Activated T-cell treated with anti-CD3 and anti-CD28 coated beads for 48 hours (primary cell): Measurements from ENCODE around the gene RPS21.
A peak's percentile ranks its signal among the peaks of the same experiment; 100 is the strongest.

Source experiments
- DNase-seq: peaks from one replicate; pipeline ENCODE4 v3.0.0-alpha.2; 2020; ENCODE audit warnings: low read depth

RPS21 gene

GRCh38 chr20:62378215-62378614 lies 8.7 kb upstream of the RPS21 start:
- no peak for DNase-seq

- no peak for DNase-seq
Observed at GRCh38 chr20:62381202-62381797, 5.6 kb upstream of the RPS21 start.

DNA sequence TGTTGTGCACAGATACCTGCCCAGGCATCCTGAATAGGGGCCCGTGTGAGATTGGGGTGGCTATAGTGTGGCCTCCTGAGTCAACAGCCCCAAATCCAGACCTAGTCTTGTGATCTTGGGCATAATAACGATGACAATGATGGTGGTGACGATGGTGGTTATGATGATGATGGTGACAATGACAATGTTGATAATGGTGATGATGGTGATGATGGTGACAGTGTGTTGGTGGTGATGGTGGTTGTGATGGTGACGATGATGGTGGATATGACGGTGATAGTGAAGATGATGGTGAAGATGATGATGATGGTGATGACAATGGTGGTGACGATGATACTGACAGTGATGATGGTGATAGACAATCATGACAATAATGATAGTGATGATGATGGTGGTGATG lies 5.1 kb upstream of the RPS21 start:
- no peak for DNase-seq

DNA sequence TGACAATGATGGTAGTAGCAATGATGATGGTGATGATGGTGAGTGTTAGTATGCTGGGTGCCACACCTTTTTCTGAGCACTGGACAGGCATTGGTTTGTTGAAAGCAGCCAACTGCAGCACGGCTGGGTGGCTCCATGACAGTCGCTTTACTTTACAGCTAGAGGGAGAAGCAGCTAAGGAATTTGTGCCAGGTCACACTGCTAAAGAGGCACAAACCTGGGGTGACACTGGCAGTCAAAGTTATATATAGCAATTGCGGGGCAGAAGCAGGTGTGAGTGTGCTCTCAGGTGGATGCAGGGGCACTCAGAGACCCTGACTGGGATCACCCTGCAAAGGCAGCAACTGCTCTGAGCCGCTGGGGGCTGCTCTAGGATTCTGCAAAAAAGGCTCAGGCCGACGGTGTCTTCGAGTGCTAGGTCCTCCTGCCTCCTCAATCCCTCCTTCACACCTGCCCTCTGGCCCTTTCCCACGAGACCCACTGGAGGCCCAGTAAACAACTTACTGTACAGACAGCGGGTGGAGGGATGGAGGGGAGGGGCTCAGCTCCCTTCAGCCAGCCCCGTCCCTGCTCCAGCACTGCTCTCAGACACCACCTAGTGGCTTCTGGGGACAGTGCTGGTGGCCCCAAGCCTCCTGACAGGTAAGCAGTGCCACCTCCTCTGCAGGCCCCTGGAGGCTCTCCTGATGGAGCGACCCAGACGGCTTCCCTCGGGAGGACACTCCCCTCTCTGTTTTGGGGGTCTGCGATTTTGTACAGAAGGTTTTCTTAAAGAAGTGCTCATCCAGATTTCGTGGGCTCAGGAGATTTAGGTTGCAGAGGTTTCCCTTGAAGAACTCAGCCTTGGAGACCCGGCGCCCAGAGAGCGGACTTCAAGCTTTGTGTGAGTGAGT lies 4.4 kb upstream of the RPS21 start:
- DNase-seq = peak; percentile 77

DNA sequence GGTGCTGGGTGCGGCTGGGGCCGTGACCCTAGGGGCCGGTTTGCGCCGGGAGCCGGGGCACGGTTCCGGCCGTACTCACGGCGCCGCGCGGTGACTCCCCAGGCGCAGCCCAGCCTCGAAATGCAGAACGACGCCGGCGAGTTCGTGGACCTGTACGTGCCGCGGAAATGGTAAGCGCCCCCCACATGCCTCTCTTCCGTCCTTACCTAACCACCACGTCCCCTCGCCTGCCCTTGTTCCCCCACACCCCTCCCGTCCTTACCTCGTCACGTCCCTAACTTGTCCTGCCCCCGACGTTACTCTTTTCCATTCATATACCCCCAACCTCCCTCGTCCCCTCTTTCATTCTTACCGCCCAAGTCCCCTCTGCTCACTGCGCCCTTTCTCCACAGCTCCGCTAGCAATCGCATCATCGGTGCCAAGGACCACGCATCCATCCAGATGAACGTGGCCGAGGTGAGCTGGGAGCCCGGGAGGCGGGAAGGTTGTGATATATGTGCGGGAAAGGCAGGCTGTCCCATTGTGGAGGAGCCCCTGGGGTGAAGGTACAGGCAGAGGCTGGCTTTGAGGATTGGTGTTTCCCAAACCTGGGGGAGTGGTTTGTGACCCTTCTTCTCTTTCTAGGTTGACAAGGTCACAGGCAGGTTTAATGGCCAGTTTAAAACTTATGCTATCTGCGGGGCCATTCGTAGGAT lies 463 bp downstream of the RPS21 start:
- DNase-seq = no peak

- no peak for DNase-seq
Observed at GRCh38 chr20:62387933-62388635, 1.2 kb downstream of the RPS21 start.

GRCh38 chr20:62388839-62389600 lies 2.1 kb downstream of the RPS21 start:
- no peak for DNase-seq

- no peak for DNase-seq
Observed at GRCh38 chr20:62389601-62390087, 2.7 kb downstream of the RPS21 start.

- DNase-seq = no peak
Observed at GRCh38 chr20:62390317-62391164, 3.6 kb downstream of the RPS21 start.

DNA sequence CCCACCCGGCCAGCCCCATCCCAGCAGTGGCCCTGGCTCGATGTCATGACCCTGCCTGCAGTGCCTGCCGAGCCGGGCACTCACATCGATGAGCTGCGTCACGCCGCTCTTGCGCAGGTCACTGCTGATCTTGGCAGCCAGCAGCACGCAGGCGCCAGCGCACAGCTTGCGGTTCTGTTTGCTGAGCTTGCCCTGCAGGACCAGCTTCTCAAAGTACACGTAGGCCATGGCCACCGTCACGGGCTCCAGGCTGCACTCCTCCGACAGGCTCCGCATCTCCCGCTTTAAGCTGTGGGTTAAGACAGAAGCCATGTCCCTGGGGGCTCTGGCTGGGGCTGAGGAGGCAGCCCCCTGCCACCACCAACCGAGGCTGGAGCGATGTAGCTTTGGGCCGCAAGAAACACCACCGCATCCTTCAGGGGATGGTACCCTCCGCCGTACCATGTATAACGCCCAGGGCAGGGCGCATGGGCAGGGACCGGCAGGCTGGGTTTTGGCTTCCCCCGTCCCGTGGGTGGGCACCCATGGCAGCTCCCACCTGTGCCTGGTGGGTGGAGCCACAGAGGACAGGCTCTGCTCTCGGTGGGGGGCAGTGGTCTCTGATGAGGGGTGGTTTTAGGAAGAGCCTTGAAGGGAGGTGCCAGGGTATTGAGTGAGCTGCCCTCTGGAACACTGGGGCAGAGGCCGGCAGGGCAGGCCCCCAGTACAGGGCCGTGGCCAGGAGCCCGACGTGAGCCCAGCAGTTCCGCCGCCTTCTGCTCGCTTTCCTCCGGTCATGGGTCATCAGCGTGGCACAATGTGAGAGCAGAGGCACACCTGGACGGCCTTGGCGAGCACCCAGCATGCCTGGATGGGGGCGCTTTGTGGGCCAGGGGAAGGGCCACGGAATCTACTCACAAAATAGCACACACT lies 4.5 kb downstream of the RPS21 start:
- no peak for DNase-seq

- DNase-seq = no peak
Observed at GRCh38 chr20:62392077-62392418, 5.1 kb downstream of the RPS21 start.

GRCh38 chr20:62392621-62393334 lies 5.9 kb downstream of the RPS21 start:
- DNase-seq = no peak

- no peak for DNase-seq
Observed at GRCh38 chr20:62393335-62393665, 6.4 kb downstream of the RPS21 start.

DNA sequence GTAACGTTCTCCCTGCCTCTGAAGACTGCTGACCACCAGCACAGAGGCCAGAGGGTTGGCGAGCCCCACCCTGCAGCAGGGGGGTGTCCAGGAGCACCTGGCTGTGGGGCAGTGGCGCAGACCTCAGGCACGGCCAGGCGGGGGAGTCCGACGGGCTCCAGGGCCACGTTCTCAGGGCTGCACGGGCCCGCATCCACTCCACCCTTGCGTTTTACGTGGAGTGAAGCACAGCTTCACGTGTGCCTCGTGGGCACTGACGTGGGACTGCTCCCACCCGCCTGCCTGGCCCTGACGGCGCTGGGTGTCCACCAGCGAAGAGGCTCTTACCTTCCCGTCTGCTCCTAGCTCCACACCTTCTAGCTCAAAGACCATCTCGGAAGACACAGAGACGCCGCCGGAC lies 6.9 kb downstream of the RPS21 start:
- no peak for DNase-seq

- no peak for DNase-seq
Observed at GRCh38 chr20:62394248-62395245, 7.6 kb downstream of the RPS21 start.

GRCh38 chr20:62395311-62396242 lies 8.7 kb downstream of the RPS21 start:
- DNase-seq = no peak
